OCI-M2 (cell line): Measurements from ENCODE around the gene LMAN1L.

Experiments
- DNase-seq: peaks from one replicate; lab custom pipeline; 2025; ENCODE audit not compliant: unreplicated experiment; lab: John Stamatoyannopoulos, UW

Gene LMAN1L

GRCh38 chr15:74815121-74815934, 2.7 kb downstream of the LMAN1L start:
- no peak for DNase-seq

GRCh38 chr15:74815961-74816360, 3.3 kb downstream of the LMAN1L start:
- no peak for DNase-seq

DNA sequence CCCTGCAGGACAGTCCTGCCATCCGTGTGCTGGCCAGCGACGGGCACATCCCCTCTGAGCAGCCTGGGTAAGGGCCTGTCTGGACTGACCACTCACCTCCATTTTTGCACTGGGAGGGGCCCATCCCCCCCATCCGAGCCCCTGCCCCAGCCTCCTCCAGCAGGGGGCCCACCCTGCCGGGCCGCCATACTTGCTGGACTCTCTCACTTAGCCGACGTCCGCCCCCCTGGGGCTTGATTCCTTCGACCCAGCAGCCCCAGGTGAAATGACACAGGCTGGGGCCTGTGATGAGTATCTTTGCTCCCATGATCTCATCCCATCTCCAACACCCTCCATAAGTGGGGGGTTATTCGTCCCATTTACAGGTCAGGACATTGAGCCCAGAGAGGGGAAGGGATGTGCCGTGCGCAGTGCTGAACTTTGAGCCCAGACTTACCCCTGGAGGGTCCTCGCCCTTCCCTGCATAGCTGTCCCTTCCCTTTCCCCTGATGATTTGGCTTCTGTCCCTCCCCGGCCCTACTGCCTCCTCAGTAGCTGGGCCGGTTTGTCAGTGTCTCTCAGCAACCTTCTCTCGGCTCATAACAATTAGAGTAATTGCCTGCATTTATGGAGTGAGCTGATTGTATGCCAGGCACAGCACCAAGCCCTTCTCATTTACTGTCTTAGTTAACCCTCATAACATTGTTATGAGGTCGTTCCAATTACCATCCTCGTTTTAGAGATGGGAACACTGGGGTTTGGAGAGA, 4.2 kb downstream of the LMAN1L start:
- no peak for DNase-seq

DNA sequence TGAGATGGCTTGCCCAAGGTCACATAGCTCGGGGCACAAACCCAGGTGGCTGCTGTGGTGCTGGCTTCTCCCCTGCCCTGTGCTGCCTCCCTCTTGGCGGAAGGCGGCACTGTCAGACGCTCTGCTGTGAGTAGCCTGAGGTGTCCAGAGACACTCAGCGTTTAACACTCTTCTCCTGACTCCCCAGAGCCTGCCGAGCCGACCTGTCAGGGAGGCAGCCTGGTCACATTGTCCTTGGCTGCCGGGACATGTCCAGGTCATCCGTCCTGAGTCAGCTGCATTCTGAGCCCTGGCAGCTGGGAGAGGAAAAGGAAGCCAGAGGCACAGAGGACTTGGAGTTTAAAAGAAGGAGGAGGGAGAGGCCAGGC, 4.7 kb downstream of the LMAN1L start:
- DNase-seq, result no peak

DNA sequence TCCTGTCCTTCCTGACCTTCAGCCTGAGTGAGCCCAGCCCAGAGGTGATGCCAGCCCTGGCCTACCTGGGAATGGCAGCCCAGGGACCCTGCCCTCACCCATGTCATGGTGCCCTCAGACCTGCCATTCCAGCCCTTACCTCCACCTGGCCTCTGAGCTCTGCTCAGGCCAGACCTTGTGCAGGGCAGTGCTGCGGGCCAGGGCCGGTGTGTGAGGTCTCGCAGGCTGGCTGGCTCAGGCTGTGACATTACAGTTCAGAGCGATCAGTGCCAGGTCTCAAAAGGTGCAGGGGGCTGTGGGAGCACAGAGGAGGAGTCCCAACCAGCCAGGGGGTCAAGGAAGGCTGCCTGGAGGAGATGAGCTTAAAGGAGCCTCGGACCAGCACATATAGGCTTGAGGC, 7.4 kb downstream of the LMAN1L start:
- DNase-seq, result no peak

DNA sequence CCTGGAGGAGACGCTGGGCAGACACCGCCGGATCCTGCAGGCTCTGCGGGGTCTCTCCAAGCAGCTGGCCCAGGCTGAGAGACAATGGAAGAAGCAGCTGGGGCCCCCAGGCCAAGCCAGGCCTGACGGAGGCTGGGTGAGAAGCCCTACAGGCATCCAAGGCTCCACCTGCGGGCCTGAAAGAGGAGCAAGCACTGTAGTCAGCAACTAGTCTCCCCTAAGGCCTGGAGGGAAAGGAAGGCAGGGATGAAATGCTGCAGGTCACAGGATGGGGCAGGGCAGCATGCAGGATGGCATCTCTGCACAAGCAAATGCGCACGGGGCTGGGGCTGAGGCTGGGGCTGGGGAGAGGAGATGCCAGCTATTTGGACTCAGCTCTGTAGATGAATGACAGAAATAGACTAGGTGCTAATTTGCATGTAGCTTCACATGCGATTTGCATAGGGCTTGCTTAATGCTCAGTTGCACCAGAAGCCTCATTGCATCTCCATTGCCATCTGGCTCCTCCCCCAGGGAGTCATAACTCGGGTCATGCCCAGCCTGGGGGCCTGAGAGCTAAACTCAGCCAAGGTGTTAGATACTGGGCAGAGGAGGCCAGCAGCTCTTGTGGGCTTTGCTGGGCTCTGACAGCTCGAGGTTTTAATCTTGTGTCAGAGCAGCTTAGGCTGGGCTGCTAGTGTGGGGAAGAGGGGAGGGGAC, 8.6 kb downstream of the LMAN1L start:
- DNase-seq, result no peak

GRCh38 chr15:74821790-74822158, 9.1 kb downstream of the LMAN1L start:
- no peak for DNase-seq

DNA sequence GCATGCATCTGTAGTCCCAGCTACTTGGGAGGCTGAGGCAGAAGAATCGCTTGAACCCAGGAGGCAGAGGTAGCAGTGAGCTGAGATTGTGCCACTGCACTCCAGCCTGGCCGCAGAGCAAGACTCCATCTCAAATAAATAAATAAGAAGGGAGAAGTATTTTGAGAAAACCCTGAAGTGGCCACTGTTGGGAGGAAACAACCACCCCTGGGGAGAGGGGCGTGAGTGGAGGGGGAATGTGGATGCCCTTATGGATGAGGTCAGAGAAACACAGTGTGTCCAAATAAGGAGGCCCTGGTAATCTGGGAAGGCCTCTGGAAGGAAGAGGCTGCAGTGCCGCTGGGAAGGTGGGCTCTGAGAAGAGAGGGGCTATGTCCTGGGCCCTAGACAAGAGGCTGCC, 9.6 kb downstream of the LMAN1L start:
- DNase-seq, result no peak

DNA sequence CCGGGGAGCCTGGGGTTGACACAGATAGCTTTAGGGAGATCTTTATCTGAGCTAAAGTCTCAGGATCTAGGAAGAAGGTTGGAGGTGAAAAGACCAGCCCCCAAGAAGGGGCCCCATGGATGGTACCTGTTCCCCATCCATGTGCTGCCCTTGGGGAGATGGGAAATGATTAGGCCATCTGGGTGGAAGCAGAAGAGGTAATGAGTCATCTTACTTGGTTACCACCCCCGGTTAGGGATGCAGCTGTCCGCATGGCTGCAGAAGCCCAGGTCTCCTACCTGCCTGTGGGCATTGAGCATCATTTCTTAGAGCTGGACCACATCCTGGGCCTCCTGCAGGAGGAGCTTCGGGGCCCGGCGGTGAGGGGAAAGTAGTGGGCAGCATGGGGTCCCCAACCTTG, 10.7 kb downstream of the LMAN1L start:
- no peak for DNase-seq

- no peak for DNase-seq
These were observed 12.3 kb downstream of the LMAN1L start for GRCh38 chr15:74824976-74825375.

DNA sequence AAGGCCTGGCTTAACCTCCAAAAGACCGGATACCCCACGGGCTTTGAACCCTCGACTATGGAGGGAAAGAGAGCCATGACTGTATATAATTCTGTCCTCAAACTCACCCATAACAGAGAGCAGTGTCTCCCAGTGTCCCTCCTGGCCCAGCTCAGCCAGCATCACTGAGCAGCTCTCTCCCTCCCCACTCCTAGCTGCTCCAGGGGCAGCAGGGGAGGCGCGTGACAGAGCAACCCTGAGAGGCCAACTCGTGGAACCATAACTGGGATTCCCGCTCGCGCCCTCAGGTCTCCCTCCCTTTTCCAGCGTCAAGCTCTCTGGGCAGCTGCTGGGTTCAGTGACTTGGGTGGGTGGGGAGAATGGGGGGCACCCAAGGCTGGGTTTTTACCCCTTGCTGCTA, 13.2 kb downstream of the LMAN1L start:
- no peak for DNase-seq

- no peak for DNase-seq
These were observed 13.8 kb downstream of the LMAN1L start, which contains the start of gene CPLX3 for GRCh38 chr15:74826364-74826819. TSS of gene CPLX3 (plus strand) at chr15:74826627. CDS start at chr15:74826704, 77 bp downstream.

DNA sequence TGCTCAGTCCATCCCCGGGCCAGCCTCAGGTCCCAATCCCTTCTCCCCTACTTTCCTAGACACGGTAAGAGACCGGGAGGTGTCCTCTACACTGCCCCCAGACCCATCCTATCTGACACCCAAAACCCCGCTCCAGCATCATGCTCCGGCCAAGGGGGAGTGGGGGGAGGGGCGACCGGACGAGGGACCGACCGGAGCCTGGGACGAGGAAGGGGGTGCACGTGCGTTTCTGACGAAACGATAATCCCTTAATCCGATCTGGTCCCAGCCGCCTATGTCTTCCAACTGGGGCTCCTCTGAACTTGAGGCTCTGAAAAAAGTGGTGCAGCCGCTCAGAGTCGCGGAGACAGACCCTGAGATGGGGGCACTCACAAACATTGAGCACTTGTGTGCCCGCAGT, 14.3 kb downstream of the LMAN1L start:
- DNase-seq, result no peak

GRCh38 chr15:74827614-74828013, 15.0 kb downstream of the LMAN1L start:
- no peak for DNase-seq

GRCh38 chr15:74828835-74829234, 16.2 kb downstream of the LMAN1L start:
- DNase-seq, result no peak

GRCh38 chr15:74829486-74829885, 16.9 kb downstream of the LMAN1L start:
- no peak for DNase-seq

- DNase-seq, result no peak
These were observed 17.4 kb downstream of the LMAN1L start for GRCh38 chr15:74829991-74830390.

GRCh38 chr15:74830868-74831267, 18.2 kb downstream of the LMAN1L start:
- DNase-seq, result no peak

DNA sequence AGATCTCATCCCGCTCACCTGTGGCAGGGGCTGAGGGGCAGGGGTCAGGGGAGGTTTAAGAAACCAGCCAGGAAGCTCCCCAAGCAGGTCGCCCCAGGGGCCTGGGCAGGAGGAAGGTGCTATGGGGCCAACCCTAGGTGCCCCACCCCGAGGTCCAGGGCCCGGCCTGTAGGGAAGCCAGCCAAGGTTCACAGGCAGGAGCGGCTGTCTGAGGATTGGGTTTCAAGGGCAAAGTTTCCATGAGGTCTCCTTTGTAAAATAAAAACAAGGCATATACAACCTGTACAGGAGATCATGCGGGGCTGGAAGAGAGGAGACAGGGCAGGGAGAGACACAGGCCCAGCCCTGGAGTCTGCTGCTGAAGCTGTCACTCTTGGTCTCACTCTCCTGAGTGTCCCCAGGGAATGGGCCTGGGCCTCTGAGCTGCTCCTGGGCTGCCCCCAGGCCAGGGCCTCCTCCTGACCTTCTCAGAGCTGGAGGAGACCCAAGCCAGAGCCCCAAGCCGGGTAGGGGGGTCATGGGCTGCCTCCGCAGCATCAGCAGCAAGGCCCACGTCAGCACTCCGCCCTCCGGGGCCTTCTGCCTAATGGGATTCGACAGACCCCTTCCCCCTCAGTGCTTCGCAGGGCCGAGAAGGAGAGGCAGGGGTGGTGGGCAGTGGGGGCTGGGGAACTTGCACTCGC, 19.3 kb downstream of the LMAN1L start:
- DNase-seq, result no peak

DNA sequence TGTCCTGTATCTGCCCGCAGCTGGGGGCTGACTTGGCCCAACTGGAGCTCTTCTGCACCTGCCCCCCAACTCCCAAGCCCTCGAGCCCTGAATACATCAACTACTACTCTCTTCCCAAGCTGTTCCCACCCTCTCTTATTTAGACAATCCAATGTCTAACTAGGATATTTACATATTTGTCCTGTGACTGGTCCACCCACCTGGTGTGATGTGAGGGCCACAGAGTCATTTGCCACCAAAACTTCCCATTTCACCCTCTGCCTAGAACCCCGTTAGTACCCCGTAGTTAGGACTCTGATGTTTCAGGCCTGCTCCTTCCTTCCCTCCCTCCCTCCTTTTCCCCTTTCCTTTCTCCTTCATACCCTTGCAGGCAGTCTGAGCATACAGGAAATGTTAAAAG, 20.2 kb downstream of the LMAN1L start:
- DNase-seq, result no peak

- DNase-seq, result no peak
These were observed 20.9 kb downstream of the LMAN1L start for GRCh38 chr15:74833376-74834107.
